Measurements from ENCODE around the gene LHX3.

The LHX3 gene

GRCh38 chr9:136173648-136174290 lies 31.2 kb downstream of the LHX3 start:
- no peak for DNase-seq

- no peak for DNase-seq
These were observed 32.4 kb downstream of the LHX3 start for GRCh38 chr9:136172412-136173079.

GRCh38 chr9:136171801-136172411 lies 33.0 kb downstream of the LHX3 start:
- no peak for DNase-seq

- DNase-seq: no peak
These were observed 33.7 kb downstream of the LHX3 start for GRCh38 chr9:136171009-136171800.

- peak; percentile 48 for DNase-seq
These were observed 34.7 kb downstream of the LHX3 start for GRCh38 chr9:136170006-136170901.

- no peak for DNase-seq
These were observed 35.4 kb downstream of the LHX3 start for GRCh38 chr9:136169495-136169894.

GRCh38 chr9:136163248-136163850 lies 41.6 kb downstream of the LHX3 start:
- DNase-seq: no peak

- DNase-seq: no peak
These were observed 43.8 kb downstream of the LHX3 start for GRCh38 chr9:136160995-136161610.

GRCh38 chr9:136160381-136160841 lies 44.5 kb downstream of the LHX3 start:
- no peak for DNase-seq

- DNase-seq: no peak
These were observed 45.1 kb downstream of the LHX3 start for GRCh38 chr9:136159851-136160250.

GRCh38 chr9:136157477-136158265 lies 47.3 kb downstream of the LHX3 start:
- no peak for DNase-seq

- DNase-seq: no peak
These were observed 48.5 kb downstream of the LHX3 start for GRCh38 chr9:136156209-136157120.

- no peak for DNase-seq
These were observed 49.4 kb downstream of the LHX3 start for GRCh38 chr9:136155576-136155975.

- no peak for DNase-seq
These were observed 50.0 kb downstream of the LHX3 start for GRCh38 chr9:136154943-136155342.

GRCh38 chr9:136153381-136154065 lies 51.4 kb downstream of the LHX3 start:
- DNase-seq: no peak

- DNase-seq: no peak
These were observed 52.0 kb downstream of the LHX3 start for GRCh38 chr9:136152931-136153330.

- no peak for DNase-seq
These were observed 52.4 kb downstream of the LHX3 start for GRCh38 chr9:136152543-136152866.

- DNase-seq: no peak
These were observed 52.9 kb downstream of the LHX3 start for GRCh38 chr9:136151848-136152542.
